Measurements from ENCODE around the gene TAPT1. TPM values are rescaled to one million over a fixed set of nuclear protein-coding genes. Genes with fewer than 3 reads are reported as not detected.
"Not testable (repeated sequence)": the region's sequence is repeated elsewhere in the genome, so short reads cannot be mapped to it uniquely, and the experiment has no call there.

TAPT1 gene
- total and polyA plus RNA-seq, 3 donors from 2014 or later, result 38.4 to 117 (median 46.1) TPM

GRCh38 chr4:16157609-16158503 is 68.4 kb downstream of the TAPT1 start:
- Histone ChIP-seq H3K36me3 (ENCODE audit: low read depth, missing control alignments) (no peaks in the 10 kb centered on the region), H3K4me1 (peaks cover 7% of the 10 kb centered on the region), H3K27ac (no peak overlapping the region), H3K27me3 (no peaks in the 10 kb centered on the region), H3K4me3 (no peak overlapping the region), H3K9me3 (no peaks in the 10 kb centered on the region)
- no peak for DNase-seq
- intact Hi-C loops (cut with DNase I; ENCODE audit: low total_unique reads), result no loop called here
- TF ChIP-seq POLR2A (IDR thresholded peaks at IDR 0.05) (no peak), CTCF (IDR thresholded peaks at IDR 0.05) (no peak)
- 66 to 71% methylated on average over 13 to 14 of the region's 14 CpGs for WGBS, 2 donors

- Histone ChIP-seq H3K4me1 (peaks cover 7% of the 10 kb centered on the region), H3K9me3 (no peaks in the 10 kb centered on the region), H3K27me3 (no peaks in the 10 kb centered on the region), H3K4me3 (no peak overlapping the region), H3K27ac (no peak overlapping the region), H3K36me3 (ENCODE audit: low read depth, missing control alignments) (no peaks in the 10 kb centered on the region)
- no peak for DNase-seq
- intact Hi-C loops (cut with DNase I; ENCODE audit: low total_unique reads), result no loop called here
- no peak for TF ChIP-seq CTCF (IDR thresholded peaks at IDR 0.05)
- no peak for TF ChIP-seq POLR2A (IDR thresholded peaks at IDR 0.05)
- 41 to 48% methylated on average over 9 of the region's 9 CpGs for WGBS, 2 donors
Measured at GRCh38 chr4:16155528-16156169, 70.6 kb downstream of the TAPT1 start.

DNA sequence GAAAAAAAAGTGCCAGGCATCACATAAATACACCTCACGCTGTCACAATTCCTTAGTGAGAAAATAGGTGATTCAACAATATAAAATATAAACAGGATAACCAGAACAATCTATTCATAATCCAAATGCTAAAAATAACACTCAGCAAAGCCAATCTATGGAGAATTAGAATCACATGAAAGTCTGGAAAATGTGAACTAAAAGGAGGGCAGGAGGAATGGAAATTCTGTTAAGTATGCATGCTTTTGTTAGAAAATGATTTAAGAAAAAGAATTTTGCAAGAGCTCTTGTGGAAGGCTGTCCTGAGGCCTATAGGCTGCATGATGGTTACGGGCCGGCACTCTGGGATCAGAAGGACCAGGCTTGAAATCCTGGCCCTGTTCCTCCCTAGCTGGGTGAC is 71.8 kb downstream of the TAPT1 start:
- intact Hi-C loops (cut with DNase I; ENCODE audit: low total_unique reads), result no loop called here
- no peak for DNase-seq
- Histone ChIP-seq H3K27ac (no peak overlapping the region), H3K9me3 (no peaks in the 10 kb centered on the region), H3K4me1 (peaks cover 7% of the 10 kb centered on the region), H3K36me3 (ENCODE audit: low read depth, missing control alignments) (no peaks in the 10 kb centered on the region), H3K27me3 (no peaks in the 10 kb centered on the region), H3K4me3 (no peak overlapping the region)
- 83 to 91% methylated on average over 3 of the region's 3 CpGs for WGBS, 2 donors
- TF ChIP-seq CTCF (IDR thresholded peaks at IDR 0.05) (no peak), POLR2A (IDR thresholded peaks at IDR 0.05) (no peak)

DNA sequence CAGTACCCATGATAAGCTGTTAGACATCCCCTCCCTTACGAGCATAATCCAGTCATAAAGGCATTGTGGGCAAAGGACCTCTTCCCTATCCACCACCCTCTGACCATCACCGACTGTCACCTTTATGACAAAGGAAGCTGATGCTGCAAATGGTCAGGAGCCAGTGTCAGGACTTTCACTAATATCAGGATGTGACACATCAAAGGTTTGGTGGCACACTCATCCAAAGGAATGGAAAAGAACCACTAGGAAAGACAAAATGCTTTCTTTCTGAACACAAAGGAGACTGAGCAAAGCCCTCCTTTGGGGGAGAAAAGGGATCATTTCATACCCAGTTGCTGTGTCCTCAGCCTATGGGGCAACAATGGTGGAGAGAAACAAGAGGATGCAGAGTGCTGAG is 75.6 kb downstream of the TAPT1 start:
- no peaks in the 10 kb centered on the region for H3K27me3 ChIP-seq
- H3K27ac ChIP-seq, result no peak overlapping the region
- WGBS, 2 donors, result 96 to 100% methylated on average over 2 of the region's 2 CpGs
- no peaks in the 10 kb centered on the region for H3K36me3 ChIP-seq (ENCODE audit: low read depth, missing control alignments)
- no peak overlapping the region for H3K4me3 ChIP-seq
- TF ChIP-seq POLR2A (IDR thresholded peaks at IDR 0.05) (no peak), CTCF (IDR thresholded peaks at IDR 0.05) (no peak)
- intact Hi-C loops (cut with DNase I; ENCODE audit: low total_unique reads), result no loop called here
- H3K9me3 ChIP-seq, result no peaks in the 10 kb centered on the region
- H3K4me1 ChIP-seq, result peaks cover under 1% of the 10 kb centered on the region
- no peak for DNase-seq

GRCh38 chr4:16144913-16145312 is 81.4 kb downstream of the TAPT1 start:
- H3K4me3 ChIP-seq; H3K36me3 ChIP-seq (ENCODE audit: low read depth, missing control alignments); intact Hi-C loops (cut with DNase I; ENCODE audit: low total_unique reads); H3K27ac ChIP-seq; H3K9me3 ChIP-seq; H3K27me3 ChIP-seq; H3K4me1 ChIP-seq: not testable (repeated sequence)
- peak; percentile 22 for DNase-seq
- WGBS, 2 donors, result 80 to 82% methylated on average over 9 of the region's 9 CpGs

Data from testis (tissue), 3 donors.